Parathyroid adenoma (tissue), 2 donors: Measurements from ENCODE around the gene RYR3.

ENCODE experiments used
- H2AFZ ChIP-seq: fragments of 300-600 bp; sonication (generic); one replicate; pipeline ENCODE4 v1.7.0; 2017; ENCODE audit warnings: antibody characterized with exemption, mild to moderate bottlenecking
- H3K27ac ChIP-seq: fragments of 300-600 bp; sonication (generic); one replicate; pipeline ENCODE4 v1.7.0; 2017
- H3K27me3 ChIP-seq: fragments of 300-600 bp; sonication (generic); one replicate; pipeline ENCODE4 v1.7.0; 2017; ENCODE audit warnings: low read length; ENCODE audit not compliant: control insufficient read depth, insufficient read depth
- H3K36me3 ChIP-seq: fragments of 300-600 bp; sonication (generic); one replicate; pipeline ENCODE4 v1.7.0; 2017; ENCODE audit warnings: low read length; ENCODE audit not compliant: control insufficient read depth, insufficient read depth
- H3K4me1 ChIP-seq: fragments of 300-600 bp; sonication (generic); one replicate; pipeline ENCODE4 v1.7.0; 2017; ENCODE audit warnings: control low read depth
- H3K4me2 ChIP-seq: fragments of 300-600 bp; sonication (generic); one replicate; pipeline ENCODE4 v1.7.0; 2017; ENCODE audit warnings: low read length
- H3K4me3 ChIP-seq: fragments of 300-600 bp; sonication (generic); one replicate; pipeline ENCODE4 v1.7.0; 2017; ENCODE audit warnings: low read depth, low read length
- H3K79me2 ChIP-seq: fragments of 300-600 bp; sonication (generic); one replicate; pipeline ENCODE4 v1.7.0; 2017; ENCODE audit warnings: control low read depth
- H3K9ac ChIP-seq: fragments of 300-600 bp; sonication (generic); one replicate; pipeline ENCODE4 v1.7.0; 2017; ENCODE audit warnings: mild to moderate bottlenecking
- H3K9me3 ChIP-seq: fragments of 300-600 bp; sonication (generic); one replicate; pipeline ENCODE4 v1.7.0; 2017; ENCODE audit warnings: low read length; ENCODE audit not compliant: control insufficient read depth
- TF ChIP-seq, protein P1 (sequence below): fragments of 300-600 bp; sonication (generic); IDR thresholded peaks from one replicate; pipeline ENCODE4 v1.7.0; 2017; ENCODE audit warnings: antibody characterized with exemption, mild to moderate bottlenecking
- donor health status: primary hyperparathyroidism.

Gene RYR3

GRCh38 chr15:33754242-33754641 is 443.5 kb downstream of the RYR3 start:
- Histone ChIP-seq H3K9me3 (no peaks in the 10 kb centered on the region), H3K27ac (no peak overlapping the region), H3K9ac (no peak overlapping the region), H3K36me3 (no peaks in the 10 kb centered on the region), H3K4me2 (no peak overlapping the region), H2AFZ (no peak overlapping the region), H3K4me1 (no peaks in the 10 kb centered on the region), H3K4me3 (no peak overlapping the region), H3K79me2 (no peaks in the 10 kb centered on the region), H3K27me3 (no peaks in the 10 kb centered on the region)
- TF ChIP-seq, protein P1, sequence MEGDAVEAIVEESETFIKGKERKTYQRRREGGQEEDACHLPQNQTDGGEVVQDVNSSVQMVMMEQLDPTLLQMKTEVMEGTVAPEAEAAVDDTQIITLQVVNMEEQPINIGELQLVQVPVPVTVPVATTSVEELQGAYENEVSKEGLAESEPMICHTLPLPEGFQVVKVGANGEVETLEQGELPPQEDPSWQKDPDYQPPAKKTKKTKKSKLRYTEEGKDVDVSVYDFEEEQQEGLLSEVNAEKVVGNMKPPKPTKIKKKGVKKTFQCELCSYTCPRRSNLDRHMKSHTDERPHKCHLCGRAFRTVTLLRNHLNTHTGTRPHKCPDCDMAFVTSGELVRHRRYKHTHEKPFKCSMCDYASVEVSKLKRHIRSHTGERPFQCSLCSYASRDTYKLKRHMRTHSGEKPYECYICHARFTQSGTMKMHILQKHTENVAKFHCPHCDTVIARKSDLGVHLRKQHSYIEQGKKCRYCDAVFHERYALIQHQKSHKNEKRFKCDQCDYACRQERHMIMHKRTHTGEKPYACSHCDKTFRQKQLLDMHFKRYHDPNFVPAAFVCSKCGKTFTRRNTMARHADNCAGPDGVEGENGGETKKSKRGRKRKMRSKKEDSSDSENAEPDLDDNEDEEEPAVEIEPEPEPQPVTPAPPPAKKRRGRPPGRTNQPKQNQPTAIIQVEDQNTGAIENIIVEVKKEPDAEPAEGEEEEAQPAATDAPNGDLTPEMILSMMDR = no peak

DNA sequence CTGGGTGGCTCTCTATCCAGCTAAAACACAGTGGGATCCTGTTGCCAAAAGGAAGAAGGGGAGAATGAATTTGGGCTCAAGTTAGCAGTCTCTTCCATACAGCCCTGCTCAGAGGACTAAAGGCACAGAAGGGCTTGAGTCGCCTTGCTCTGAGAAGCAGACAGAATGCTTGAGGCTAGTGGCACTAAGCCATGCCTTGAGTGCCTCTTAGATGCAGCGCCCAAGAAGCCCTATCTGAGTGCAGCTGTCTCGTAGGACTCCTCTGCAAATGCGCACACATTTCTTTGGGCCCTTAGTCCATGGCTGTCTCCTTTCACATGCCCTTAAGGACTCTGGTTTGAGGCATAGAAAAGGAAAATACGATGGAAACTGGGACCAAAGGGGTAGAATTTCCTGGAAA is 446.2 kb downstream of the RYR3 start:
- Histone ChIP-seq H3K9ac (no peak overlapping the region), H3K4me2 (no peak overlapping the region), H3K36me3 (no peaks in the 10 kb centered on the region), H3K4me1 (no peaks in the 10 kb centered on the region), H3K4me3 (no peak overlapping the region), H3K27ac (no peak overlapping the region), H3K9me3 (no peaks in the 10 kb centered on the region), H3K79me2 (no peaks in the 10 kb centered on the region), H2AFZ (no peak overlapping the region), H3K27me3 (no peaks in the 10 kb centered on the region)
- TF ChIP-seq, protein P1 = no peak

- H3K9ac ChIP-seq = no peak overlapping the region
- H3K27ac ChIP-seq = no peak overlapping the region
- H3K4me2 ChIP-seq = no peak overlapping the region
- no peaks in the 10 kb centered on the region for H3K79me2 ChIP-seq
- H3K27me3 ChIP-seq = no peaks in the 10 kb centered on the region
- no peaks in the 10 kb centered on the region for H3K9me3 ChIP-seq
- H3K36me3 ChIP-seq = no peaks in the 10 kb centered on the region
- no peaks in the 10 kb centered on the region for H3K4me1 ChIP-seq
- TF ChIP-seq, protein P1 = no peak
- H2AFZ ChIP-seq = no peak overlapping the region
- no peak overlapping the region for H3K4me3 ChIP-seq
Measured at GRCh38 chr15:33757516-33758232, 446.9 kb downstream of the RYR3 start.

DNA sequence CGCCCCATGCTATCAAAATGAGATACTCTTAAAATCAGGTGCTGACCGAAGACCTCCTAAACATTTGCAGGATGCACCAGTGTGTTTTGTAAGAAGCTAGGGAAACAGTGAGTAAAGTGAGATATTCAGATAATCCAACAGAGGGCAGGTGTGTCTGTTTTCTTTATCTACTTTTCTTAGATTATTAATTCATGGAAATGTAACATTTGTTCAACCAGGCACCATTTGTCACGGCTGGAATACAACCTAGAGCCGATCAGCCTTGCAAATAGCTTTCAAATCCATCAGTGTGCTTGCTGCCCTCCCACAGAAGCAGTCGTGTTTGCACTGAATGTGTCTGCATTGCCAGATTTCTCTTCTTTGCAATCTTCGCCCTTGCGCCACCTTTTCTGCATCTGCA is 455.6 kb downstream of the RYR3 start:
- Histone ChIP-seq H3K9me3 (no peaks in the 10 kb centered on the region), H2AFZ (no peak overlapping the region), H3K79me2 (no peaks in the 10 kb centered on the region), H3K27me3 (no peaks in the 10 kb centered on the region), H3K4me1 (no peaks in the 10 kb centered on the region), H3K36me3 (no peaks in the 10 kb centered on the region), H3K27ac (no peak overlapping the region), H3K4me3 (no peak overlapping the region), H3K9ac (no peak overlapping the region), H3K4me2 (no peak overlapping the region)
- TF ChIP-seq, protein P1 = no peak

- no peak overlapping the region for H3K4me2 ChIP-seq
- no peaks in the 10 kb centered on the region for H3K79me2 ChIP-seq
- H3K4me1 ChIP-seq = no peaks in the 10 kb centered on the region
- H3K27ac ChIP-seq = no peak overlapping the region
- no peaks in the 10 kb centered on the region for H3K27me3 ChIP-seq
- no peak overlapping the region for H3K9ac ChIP-seq
- TF ChIP-seq, protein P1 = no peak
- no peak overlapping the region for H3K4me3 ChIP-seq
- H3K9me3 ChIP-seq = no peaks in the 10 kb centered on the region
- no peak overlapping the region for H2AFZ ChIP-seq
- H3K36me3 ChIP-seq = no peaks in the 10 kb centered on the region
Measured at GRCh38 chr15:33768670-33769190, 458.0 kb downstream of the RYR3 start.
